ENCODE data around the gene POLR3B.

DNA sequence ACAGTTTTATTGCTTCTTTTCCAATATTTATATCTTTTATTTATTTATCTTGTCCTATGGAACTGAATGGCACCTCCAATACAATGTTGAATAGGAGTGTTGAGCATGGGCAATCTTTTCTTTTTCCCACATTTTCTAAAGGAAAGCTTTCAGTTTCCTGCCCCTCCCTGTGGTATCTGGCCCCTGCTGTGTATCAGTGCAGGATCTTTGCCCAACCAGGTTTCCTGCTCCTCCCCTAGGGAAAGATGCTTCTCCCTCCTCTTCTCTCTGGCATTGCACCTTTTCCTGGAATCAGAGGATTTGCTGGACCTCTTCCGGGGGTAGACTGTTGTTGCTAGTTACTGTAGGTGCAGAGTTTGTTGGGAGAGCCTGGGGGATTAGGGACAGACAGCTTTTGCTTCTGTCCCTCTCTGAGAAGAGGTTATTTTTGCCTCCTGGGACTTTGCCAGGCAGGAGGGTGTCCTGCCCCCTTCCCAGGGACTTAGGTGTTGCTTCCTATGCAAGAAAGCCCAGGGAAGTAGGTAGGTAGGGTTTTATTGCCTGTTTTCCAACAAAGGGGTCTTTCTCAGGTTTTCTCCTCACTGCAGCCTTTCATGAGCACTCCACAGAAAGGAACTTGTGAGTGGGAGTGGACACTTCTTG is 67.6 kb downstream of the POLR3B start:
- TF ChIP-seq, protein P1, sequence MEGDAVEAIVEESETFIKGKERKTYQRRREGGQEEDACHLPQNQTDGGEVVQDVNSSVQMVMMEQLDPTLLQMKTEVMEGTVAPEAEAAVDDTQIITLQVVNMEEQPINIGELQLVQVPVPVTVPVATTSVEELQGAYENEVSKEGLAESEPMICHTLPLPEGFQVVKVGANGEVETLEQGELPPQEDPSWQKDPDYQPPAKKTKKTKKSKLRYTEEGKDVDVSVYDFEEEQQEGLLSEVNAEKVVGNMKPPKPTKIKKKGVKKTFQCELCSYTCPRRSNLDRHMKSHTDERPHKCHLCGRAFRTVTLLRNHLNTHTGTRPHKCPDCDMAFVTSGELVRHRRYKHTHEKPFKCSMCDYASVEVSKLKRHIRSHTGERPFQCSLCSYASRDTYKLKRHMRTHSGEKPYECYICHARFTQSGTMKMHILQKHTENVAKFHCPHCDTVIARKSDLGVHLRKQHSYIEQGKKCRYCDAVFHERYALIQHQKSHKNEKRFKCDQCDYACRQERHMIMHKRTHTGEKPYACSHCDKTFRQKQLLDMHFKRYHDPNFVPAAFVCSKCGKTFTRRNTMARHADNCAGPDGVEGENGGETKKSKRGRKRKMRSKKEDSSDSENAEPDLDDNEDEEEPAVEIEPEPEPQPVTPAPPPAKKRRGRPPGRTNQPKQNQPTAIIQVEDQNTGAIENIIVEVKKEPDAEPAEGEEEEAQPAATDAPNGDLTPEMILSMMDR (IDR thresholded peaks at IDR 0.05), result no peak
- TF ChIP-seq POLR2A (IDR thresholded peaks at IDR 0.05), result no peak

Measured in esophagus squamous epithelium (tissue), 4 donors.